Astrocyte (in vitro differentiated cells and primary cell): ENCODE measurements around the gene FAM107B. TPM values are rescaled to one million over a fixed set of nuclear protein-coding genes. Genes with fewer than 3 reads are reported as not detected.
"Not testable (repeated sequence)": the region's sequence is repeated elsewhere in the genome, so short reads cannot be mapped to it uniquely, and the experiment has no call there.

Experiments
- DNase-seq: peaks from one replicate; pipeline ENCODE4 v3.0.0-alpha.2; 2010; ENCODE audit warnings: low read depth
- FAIRE-seq: peaks from 2 replicates; lab custom pipeline; 2011; peaks lifted over from hg19 to GRCh38; lab: Jason Lieb, UNC
- H2AFZ ChIP-seq: 2 replicates; pipeline ENCODE4 v1.6.0; 2012; ENCODE audit warnings: low read depth, low read length, inconsistent platforms
- H3K27ac ChIP-seq: 2 replicates; pipeline ENCODE4 v1.5.1; 2011; ENCODE audit warnings: low read depth, low read length, inconsistent platforms
- H3K27me3 ChIP-seq: 2 replicates; pipeline ENCODE4 v1.6.0; 2011; ENCODE audit warnings: low read length, inconsistent platforms; ENCODE audit not compliant: insufficient read depth
- H3K36me3 ChIP-seq: 2 replicates; pipeline ENCODE4 v1.5.1; 2011; ENCODE audit warnings: low read length, inconsistent platforms; ENCODE audit not compliant: insufficient read depth
- H3K4me1 ChIP-seq: 2 replicates; pipeline ENCODE4 v1.5.1; 2011; ENCODE audit warnings: low read length, inconsistent platforms; ENCODE audit not compliant: insufficient read depth
- H3K4me2 ChIP-seq: 2 replicates; pipeline ENCODE4 v1.6.0; 2012; ENCODE audit warnings: low read length, inconsistent platforms
- H3K4me3 ChIP-seq: 2 replicates; pipeline ENCODE4 v1.5.1; 2011; ENCODE audit warnings: low read depth, mild to moderate bottlenecking, low read length, inconsistent platforms; ENCODE audit not compliant: insufficient read depth
- H3K79me2 ChIP-seq: 2 replicates; pipeline ENCODE4 v1.6.0; 2012; ENCODE audit warnings: mild to moderate bottlenecking, low read length, inconsistent platforms; ENCODE audit not compliant: insufficient read depth
- H3K9ac ChIP-seq: 2 replicates; pipeline ENCODE4 v1.6.0; 2012; ENCODE audit warnings: mild to moderate bottlenecking, low read length, inconsistent platforms
- H3K9me3 ChIP-seq: 2 replicates; pipeline ENCODE4 v1.5.1; 2012; ENCODE audit warnings: low read depth, mild to moderate bottlenecking, low read length, inconsistent platforms; ENCODE audit not compliant: insufficient read depth
- H4K20me1 ChIP-seq: 2 replicates; pipeline ENCODE4 v1.6.0; 2012; ENCODE audit warnings: low read length, inconsistent platforms; ENCODE audit not compliant: insufficient read depth
- H3K27ac Mint-ChIP-seq: one replicate; pipeline ENCODE4 v1.8.0; 2021; ENCODE audit warnings: mild to moderate bottlenecking, mixed read lengths; ENCODE audit not compliant: unreplicated experiment
- H3K27me3 Mint-ChIP-seq: one replicate; pipeline ENCODE4 v1.8.0; 2021; ENCODE audit warnings: low read depth, mixed read lengths; ENCODE audit not compliant: unreplicated experiment
- H3K36me3 Mint-ChIP-seq: one replicate; pipeline ENCODE4 v1.8.0; 2021; ENCODE audit warnings: low read depth, mixed read lengths; ENCODE audit not compliant: unreplicated experiment
- H3K4me1 Mint-ChIP-seq: one replicate; pipeline ENCODE4 v1.8.0; 2021; ENCODE audit warnings: low read depth, mixed read lengths; ENCODE audit not compliant: unreplicated experiment
- H3K4me3 Mint-ChIP-seq: one replicate; pipeline ENCODE4 v1.8.0; 2021; ENCODE audit warnings: mild to moderate bottlenecking, moderate library complexity, mixed read lengths; ENCODE audit not compliant: unreplicated experiment
- H3K9me3 Mint-ChIP-seq: one replicate; pipeline ENCODE4 v1.8.0; 2021; ENCODE audit warnings: mild to moderate bottlenecking, mixed read lengths; ENCODE audit not compliant: unreplicated experiment
- CTCF ChIP-seq: IDR thresholded peaks from 2 replicates; pipeline ENCODE4 v1.5.1; 2011; ENCODE audit warnings: low read depth, mild to moderate bottlenecking, inconsistent platforms, low read length, moderate library complexity; ENCODE audit not compliant: insufficient read depth
- EZH2 ChIP-seq: IDR thresholded peaks from 2 replicates; pipeline ENCODE4 v1.6.1; 2012; ENCODE audit warnings: mild to moderate bottlenecking, low read length, inconsistent platforms; ENCODE audit not compliant: insufficient read depth
- total RNA-seq: library from RNA; stranded (reverse); gene quantifications from 2 replicates; pipeline ENCODE4 v1.2.1, GENCODE V29; 2021

The FAM107B gene
- total RNA-seq, 1 donor from 2014 or later = 36.0 TPM

- Histone ChIP-seq H3K36me3 (no peaks in the 10 kb centered on the region), H3K27me3 (no peaks in the 10 kb centered on the region), H4K20me1 (no peaks in the 10 kb centered on the region), H3K4me3 (no peak overlapping the region), H3K9me3 (no peaks in the 10 kb centered on the region), H3K4me1 (peaks cover 8% of the 10 kb centered on the region), H2AFZ (no peak overlapping the region), H3K4me2 (no peak overlapping the region), H3K27ac (no peak overlapping the region), H3K9ac (no peak overlapping the region), H3K79me2 (no peaks in the 10 kb centered on the region)
- DNase-seq = no peak
- H3K4me1 Mint-ChIP-seq = peaks cover 14% of the 10 kb centered on the region
- no peak overlapping the region for H3K27ac Mint-ChIP-seq
- no peak for TF ChIP-seq EZH2
- H3K9me3 Mint-ChIP-seq = no peaks in the 10 kb centered on the region
- H3K36me3 Mint-ChIP-seq = no peaks in the 10 kb centered on the region
- no peak for FAIRE-seq
- H3K4me3 Mint-ChIP-seq = no peak overlapping the region
- H3K27me3 Mint-ChIP-seq = peaks cover 3% of the 10 kb centered on the region
These were observed 82.2 kb downstream of the FAM107B start for GRCh38 chr10:14692344-14693076.

- no peaks in the 10 kb centered on the region for H3K36me3 ChIP-seq
- H3K9me3 Mint-ChIP-seq = no peaks in the 10 kb centered on the region
- no peak for TF ChIP-seq CTCF
- TF ChIP-seq EZH2 = no peak
- no peak overlapping the region for H3K9ac ChIP-seq
- no peaks in the 10 kb centered on the region for H3K9me3 ChIP-seq
- no peak overlapping the region for H3K27ac ChIP-seq
- no peak overlapping the region for H3K4me2 ChIP-seq
- H3K4me1 Mint-ChIP-seq = peaks cover 20% of the 10 kb centered on the region
- FAIRE-seq (no peak), DNase-seq (no peak)
- no peak overlapping the region for H2AFZ ChIP-seq
- H3K27me3 Mint-ChIP-seq = no peaks in the 10 kb centered on the region
- no peaks in the 10 kb centered on the region for H3K27me3 ChIP-seq
- no peaks in the 10 kb centered on the region for H3K79me2 ChIP-seq
- H3K4me3 Mint-ChIP-seq = no peak overlapping the region
- H3K27ac Mint-ChIP-seq = no peak overlapping the region
- H3K36me3 Mint-ChIP-seq = no peaks in the 10 kb centered on the region
- H4K20me1 ChIP-seq = no peaks in the 10 kb centered on the region
- H3K4me3 ChIP-seq = no peak overlapping the region
- peaks cover 8% of the 10 kb centered on the region for H3K4me1 ChIP-seq
These were observed 83.3 kb downstream of the FAM107B start for GRCh38 chr10:14691359-14691758.

GRCh38 chr10:14688606-14689005, 86.1 kb downstream of the FAM107B start:
- TF ChIP-seq EZH2 = no peak
- TF ChIP-seq CTCF = no peak
- DNase-seq (peak; percentile 83), FAIRE-seq (no peak)
- H4K20me1 ChIP-seq = no peaks in the 10 kb centered on the region
- peak overlapping the region; percentile 69 for H3K4me2 ChIP-seq
- Mint-ChIP-seq H3K27ac (peak overlapping the region; percentile 75), H3K4me3 (no peak overlapping the region), H3K4me1 (peaks cover 22% of the 10 kb centered on the region), H3K9me3 (no peaks in the 10 kb centered on the region), H3K27me3 (no peaks in the 10 kb centered on the region), H3K36me3 (no peaks in the 10 kb centered on the region)
- H3K4me1 ChIP-seq = peaks cover 8% of the 10 kb centered on the region
- H3K27ac ChIP-seq = peak overlapping the region; percentile 66
- H3K27me3 ChIP-seq = no peaks in the 10 kb centered on the region
- H2AFZ ChIP-seq = no peak overlapping the region
- H3K36me3 ChIP-seq = no peaks in the 10 kb centered on the region
- no peak overlapping the region for H3K4me3 ChIP-seq
- no peaks in the 10 kb centered on the region for H3K79me2 ChIP-seq
- H3K9me3 ChIP-seq = no peaks in the 10 kb centered on the region
- peak overlapping the region; percentile 15 for H3K9ac ChIP-seq

GRCh38 chr10:14688189-14688588, 86.5 kb downstream of the FAM107B start:
- Histone ChIP-seq H3K4me2 (peak overlapping the region; percentile 69), H3K27ac (peak overlapping the region; percentile 66), H3K9ac (peak overlapping the region; percentile 15)
- not testable (repeated sequence) for H4K20me1 ChIP-seq, H3K4me3 Mint-ChIP-seq, FAIRE-seq, H3K79me2 ChIP-seq, H2AFZ ChIP-seq, H3K9me3 ChIP-seq, H3K4me1 ChIP-seq, H3K4me3 ChIP-seq, H3K27me3 Mint-ChIP-seq, H3K36me3 ChIP-seq, H3K9me3 Mint-ChIP-seq, H3K27me3 ChIP-seq, H3K36me3 Mint-ChIP-seq
- DNase-seq = peak; percentile 60
- Mint-ChIP-seq H3K27ac (peak overlapping the region; percentile 75), H3K4me1 (peaks cover 22% of the 10 kb centered on the region)
